ENCODE results near the gene TACO1. TPM values are rescaled to one million over a fixed set of nuclear protein-coding genes. Genes with fewer than 3 reads are reported as not detected.

Gene TACO1
- total and polyA plus RNA-seq, 10 of the 15 experiments (the other 5 are each of a cell fraction or from before 2014, with no cell fraction given) = 8.5 to 38.6 (median 27.0) TPM

DNA sequence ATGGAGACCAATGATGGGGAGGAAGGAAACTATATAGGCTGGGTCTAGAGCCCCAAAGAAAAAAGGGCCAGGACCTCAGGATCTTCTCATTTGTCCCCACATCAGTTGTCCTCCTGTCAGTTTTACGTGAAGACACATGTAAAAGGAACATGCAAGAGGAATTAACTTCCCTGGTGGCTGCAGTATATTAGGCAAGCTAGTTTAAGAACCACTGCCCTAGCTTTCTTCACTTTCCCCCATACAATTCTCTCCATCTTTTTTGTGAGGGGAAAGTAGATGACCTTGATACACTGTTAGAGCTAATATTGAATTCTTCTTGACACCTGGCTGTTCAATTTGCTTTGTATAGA lies 23.8 kb downstream of the TACO1 start:
- BruUV-seq (replicated peaks) = TSS peak; percentile 42
- FAIRE-seq = no peak
- Histone ChIP-seq H2AFZ (ENCODE audit: control insufficient read depth, low read depth, low read length) (0 out of 2 replicates have a peak overlapping the region, but pooled peaks have one; percentile 4), H3K36me3 (ENCODE audit: control insufficient read depth in 2 of 2, insufficient read depth in 2 of 2, low read length in 1 of 2) (no peaks in the 10 kb centered on the region), H3K9me3 (replicated peaks; ENCODE audit: control insufficient read depth, insufficient read depth, low read length) (no peaks in the 10 kb centered on the region), H3K27me3 (replicated peaks in 1 of 2; ENCODE audit: control insufficient read depth in 2 of 2, insufficient read depth in 2 of 2, low read length in 1 of 2) (no peaks in the 10 kb centered on the region), H3K4me1 (ENCODE audit: control insufficient read depth, insufficient read depth, low read length) (peaks cover 5% of the 10 kb centered on the region; the same call in 1 of the 2 replicates), H4K20me1 (ENCODE audit: control insufficient read depth, insufficient read depth) (no peaks in the 10 kb centered on the region), H3K4me3 (peak overlapping the region; percentile 37), H3K4me2 (ENCODE audit: control insufficient read depth, insufficient read depth) (peak overlapping the region; percentile 66), H3K9ac (ENCODE audit: control insufficient read depth, insufficient read depth, low read length) (no peak overlapping the region), H3K79me2 (ENCODE audit: control insufficient read depth, insufficient read depth, low read length) (peaks cover 33% of the 10 kb centered on the region), H3K27ac (ENCODE audit: control insufficient read depth, insufficient read depth) (no peak overlapping the region)
- ChIA-PET RAD21 (ENCODE audit: unreplicated experiment) (interaction anchor here (0.9 to 2.8 kb wide), 4 partner anchors 13 to 86 kb away, joined by 3 to 9 read pairs (median 4); no protein-coding TSS in a partner anchor), POLR2A (interaction anchor here (0.6 to 1.5 kb wide), 3 partner anchors 12 to 33 kb away, joined by 3 to 5 read pairs (median 3); no protein-coding TSS in a partner anchor), SMC1A (ENCODE audit: uncharacterized antibody, unreplicated experiment) (interaction anchor here (0.7 to 3.3 kb wide), 14 partner anchors 9 to 478 kb away, joined by 3 to 19 read pairs (median 4); no protein-coding TSS in a partner anchor), CTCF (interaction anchor here (0.6 to 3.3 kb wide), 8 partner anchors 12 to 199 kb away, joined by 3 to 13 read pairs (median 5); no protein-coding TSS in a partner anchor)
- ATAC-seq = no peak
- in situ Hi-C loops (cut with MboI) (no loop called here), intact Hi-C loops (cut with micrococcal nuclease; ENCODE audit: unreplicated experiment) (loop anchor here (5.0 to 10.0 kb wide), 2 partner anchors 72 to 150 kb away; partner anchors contain the start of genes CCDC47, DCAF7 and DDX42)
- DNase-seq (ENCODE audit: low read depth, low spot score) = no peak
- 100% methylated on average over 1 of the region's 1 CpG for WGBS (ENCODE audit: insufficient coverage, insufficient replicate concordance, low lambda C conversion rate, missing lambda C conversion rate)
- TF ChIP-seq CHD1 (IDR thresholded peaks at IDR 0.05; ENCODE audit: low read depth, low read length) (no peak), ZBTB40 (IDR thresholded peaks at IDR 0.05; ENCODE audit: borderline replicate concordance) (no peak), ASH2L (IDR thresholded peaks at IDR 0.05; ENCODE audit: borderline replicate concordance, low read depth) (no peak), RFX5 (IDR thresholded peaks at IDR 0.05; ENCODE audit: low read depth, low read length) (no peak), POLR2AphosphoS5 (IDR thresholded peaks at IDR 0.05; ENCODE audit: low read length) (no peak)
